GM18511 (cell line): ENCODE data around the gene PHLDB2.

Source experiments
- ATAC-seq: cut with Tn5 transposase; IDR thresholded peaks from one replicate; pipeline ENCODE4 v1.9.1; 2021; ENCODE audit warnings: mild to moderate bottlenecking, moderate library complexity; ENCODE audit not compliant: unreplicated experiment

Gene PHLDB2

DNA sequence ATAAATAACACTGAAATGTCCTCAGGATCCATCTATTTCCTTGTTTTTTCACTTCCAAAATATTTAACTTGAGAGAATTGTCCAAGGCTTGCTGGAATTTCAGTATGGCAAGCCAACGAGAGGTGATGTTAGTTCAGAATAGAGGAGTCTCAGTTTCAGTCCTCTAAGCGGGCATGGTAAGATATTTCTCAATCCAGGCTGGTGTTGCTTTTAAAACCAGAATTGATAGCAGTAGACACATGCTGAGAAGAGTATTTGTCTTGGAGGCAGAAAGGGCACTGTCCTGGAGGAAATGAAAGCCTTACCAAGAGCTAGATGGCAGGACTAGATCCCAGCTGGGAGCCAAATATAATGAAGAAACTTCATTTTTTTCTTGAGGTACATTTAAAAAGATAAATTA lies 23.1 kb downstream of the PHLDB2 start:
- peak; percentile 18 for ATAC-seq

DNA sequence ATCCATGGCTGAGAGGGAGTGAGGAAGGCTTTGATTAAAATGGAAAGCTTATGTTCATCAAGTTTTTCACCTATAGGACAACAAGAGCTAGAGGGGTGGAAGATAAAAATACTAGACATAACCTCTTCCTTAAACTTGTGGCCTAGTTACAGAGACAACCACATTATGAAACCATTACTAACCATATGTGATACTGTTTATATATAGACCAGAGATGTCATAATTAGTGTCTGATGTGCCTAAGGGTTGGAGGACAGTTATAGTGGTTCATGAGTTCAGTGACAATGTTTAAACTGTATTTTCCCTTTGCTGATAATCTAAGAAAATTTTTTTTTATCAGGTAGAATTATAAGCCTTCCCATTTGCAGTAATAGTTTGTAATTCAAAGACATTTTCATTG lies 23.7 kb downstream of the PHLDB2 start:
- ATAC-seq, result peak; percentile 100

DNA sequence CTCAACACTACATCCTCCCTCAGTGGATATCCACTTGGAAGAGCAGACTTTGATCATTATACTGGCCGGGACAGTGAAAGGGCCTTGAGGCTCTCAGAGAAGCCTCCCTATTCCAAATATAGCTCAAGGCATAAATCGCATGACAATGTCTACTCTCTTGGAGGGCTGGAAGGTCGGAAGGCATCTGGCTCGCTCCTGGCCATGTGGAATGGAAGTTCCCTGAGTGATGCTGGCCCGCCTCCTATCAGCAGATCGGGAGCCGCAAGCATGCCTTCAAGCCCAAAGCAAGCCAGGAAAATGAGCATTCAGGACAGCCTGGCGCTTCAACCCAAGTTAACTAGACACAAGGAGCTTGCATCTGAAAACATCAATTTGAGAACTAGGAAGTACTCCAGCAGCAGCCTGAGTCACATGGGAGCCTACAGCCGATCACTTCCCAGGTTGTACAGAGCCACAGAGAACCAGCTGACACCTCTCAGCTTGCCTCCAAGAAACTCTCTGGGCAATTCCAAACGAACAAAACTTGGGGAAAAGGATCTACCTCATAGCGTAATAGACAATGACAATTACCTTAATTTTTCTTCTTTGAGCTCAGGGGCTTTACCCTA lies 25.4 kb downstream of the PHLDB2 start:
- no peak for ATAC-seq

DNA sequence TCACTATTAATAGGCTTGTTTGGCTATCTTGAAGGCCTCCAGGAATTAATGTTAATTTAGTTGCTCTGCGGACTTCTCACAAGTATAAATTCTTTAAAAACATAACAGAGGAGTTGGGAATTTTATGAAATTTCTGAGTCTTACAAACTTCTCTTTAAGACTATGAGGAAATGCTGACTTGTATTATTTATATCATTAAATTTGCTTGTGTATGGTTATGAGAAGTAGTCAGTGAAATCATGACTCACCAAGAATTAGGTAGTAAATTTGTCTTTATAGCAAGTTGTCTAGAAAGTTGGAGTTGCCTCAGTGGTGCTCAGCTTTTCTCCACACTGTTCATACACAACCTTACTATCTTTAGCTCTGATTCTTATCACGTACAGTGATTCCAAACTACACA lies 26.5 kb downstream of the PHLDB2 start:
- no peak for ATAC-seq

DNA sequence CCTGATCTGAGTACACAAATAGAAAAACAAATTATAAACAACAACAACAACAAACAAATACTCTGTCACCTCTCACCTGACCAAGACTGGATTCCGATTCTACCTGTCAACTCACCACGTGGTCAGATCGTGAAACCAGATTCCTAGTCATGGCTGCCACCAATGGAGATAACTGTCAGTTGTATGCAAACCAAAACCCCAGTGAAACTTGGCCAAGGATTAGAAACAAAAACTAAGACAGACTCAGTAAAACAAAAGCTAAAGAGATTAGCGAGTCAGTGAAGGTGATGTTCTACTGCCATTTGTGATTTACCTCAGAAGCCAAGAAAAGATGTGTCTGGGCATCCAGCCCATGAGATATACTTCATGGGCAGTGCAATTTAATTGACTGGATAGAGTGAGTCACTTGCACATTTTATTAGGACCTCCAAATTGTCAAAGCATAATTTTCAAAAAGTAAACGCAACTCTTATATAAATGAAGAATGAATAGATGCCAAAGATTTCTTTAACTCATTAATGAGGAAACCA lies 31.1 kb downstream of the PHLDB2 start:
- no peak for ATAC-seq

DNA sequence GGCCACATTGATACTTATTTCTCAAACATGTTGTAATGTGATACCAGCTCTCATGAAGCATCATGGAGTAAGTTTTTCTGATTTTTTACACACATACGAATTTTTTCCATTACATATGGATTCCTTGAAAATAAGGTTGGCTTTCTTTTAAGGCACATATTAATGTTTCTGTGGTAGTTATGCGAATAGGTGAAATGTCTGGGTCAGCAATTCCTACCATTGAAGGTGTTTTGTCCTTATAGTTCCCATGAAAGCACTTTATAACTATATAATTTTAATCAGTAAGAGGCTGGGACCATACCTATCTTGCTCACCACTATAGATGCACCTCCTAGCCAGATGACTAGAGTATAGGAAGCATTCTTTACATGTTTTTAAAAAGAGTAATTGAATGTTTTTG lies 33.0 kb downstream of the PHLDB2 start:
- no peak for ATAC-seq

DNA sequence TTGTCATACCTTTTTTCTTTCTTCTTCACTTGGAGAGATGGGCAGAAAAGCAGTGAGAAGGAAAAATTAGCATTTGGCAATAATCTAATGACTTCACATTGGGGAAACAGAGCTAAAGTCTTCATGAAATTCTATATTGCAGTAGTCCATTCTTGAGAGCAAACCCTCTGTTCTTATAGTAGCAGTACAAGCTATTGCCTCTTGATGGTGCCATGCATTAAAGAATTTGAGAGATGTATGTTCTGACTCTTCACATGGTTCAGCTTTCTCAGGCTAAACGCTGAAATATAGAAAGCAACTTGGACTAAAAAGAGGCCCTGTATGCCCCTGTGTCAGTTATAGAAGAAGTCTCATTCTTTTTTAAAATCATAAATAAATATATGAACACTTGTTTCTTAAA lies 36.0 kb downstream of the PHLDB2 start:
- ATAC-seq, result no peak

DNA sequence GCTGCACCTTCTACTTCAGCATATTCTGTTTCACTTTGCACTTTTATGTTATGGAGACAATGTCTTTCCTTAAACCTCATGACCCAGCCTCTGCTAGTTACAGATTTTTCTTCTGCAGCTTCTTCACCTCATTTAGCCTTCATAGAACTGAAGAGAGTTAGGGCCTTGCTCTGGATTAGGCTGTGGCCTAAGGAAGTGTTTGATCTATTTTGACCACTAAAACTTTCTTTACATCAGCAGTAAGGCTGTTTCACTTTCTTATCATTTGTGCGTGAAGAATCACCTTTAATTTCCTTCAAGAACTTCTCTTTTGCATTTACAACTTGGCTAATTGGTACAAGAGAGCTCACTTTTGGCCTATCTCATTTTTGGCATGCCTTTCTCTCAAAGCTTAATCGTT lies 40.9 kb downstream of the PHLDB2 start:
- no peak for ATAC-seq

DNA sequence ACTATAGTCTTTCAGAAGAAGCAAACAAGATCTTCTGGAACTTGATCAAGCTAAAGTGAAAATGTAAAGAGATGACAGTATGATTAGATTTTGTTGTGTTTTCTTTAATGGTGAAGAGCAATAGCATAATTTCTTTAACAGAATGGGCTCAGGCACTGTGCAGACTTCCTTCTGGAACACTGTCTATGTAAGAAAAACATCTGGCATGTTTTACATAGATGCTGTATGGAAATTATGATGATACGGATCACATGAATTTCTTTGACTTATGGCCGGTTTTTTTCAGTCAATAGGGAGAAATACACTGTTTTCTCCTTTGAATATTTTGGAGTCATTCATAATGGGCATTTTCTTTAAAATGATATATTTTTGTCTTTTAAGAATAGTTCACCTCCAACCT lies 42.6 kb downstream of the PHLDB2 start:
- no peak for ATAC-seq

DNA sequence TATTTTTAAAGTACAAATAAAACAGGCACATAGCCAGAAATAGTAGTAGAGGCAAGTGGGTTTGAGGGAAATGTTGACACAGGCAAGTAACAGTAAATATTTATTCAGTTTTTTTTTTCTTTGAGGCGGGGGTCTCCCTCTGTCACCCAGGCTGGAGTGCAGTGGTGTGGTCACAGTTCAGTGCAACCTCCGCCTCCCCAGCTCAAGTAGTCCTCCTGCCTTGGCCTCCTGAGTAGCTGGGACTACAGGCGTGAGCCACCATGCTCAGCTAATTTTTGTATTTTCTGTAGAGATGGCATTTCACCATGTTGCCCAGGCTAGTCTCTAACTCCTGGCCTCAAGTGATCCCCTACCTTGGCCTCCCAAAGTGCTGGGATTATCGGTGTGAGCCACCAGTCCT lies 43.5 kb downstream of the PHLDB2 start:
- ATAC-seq, result no peak

DNA sequence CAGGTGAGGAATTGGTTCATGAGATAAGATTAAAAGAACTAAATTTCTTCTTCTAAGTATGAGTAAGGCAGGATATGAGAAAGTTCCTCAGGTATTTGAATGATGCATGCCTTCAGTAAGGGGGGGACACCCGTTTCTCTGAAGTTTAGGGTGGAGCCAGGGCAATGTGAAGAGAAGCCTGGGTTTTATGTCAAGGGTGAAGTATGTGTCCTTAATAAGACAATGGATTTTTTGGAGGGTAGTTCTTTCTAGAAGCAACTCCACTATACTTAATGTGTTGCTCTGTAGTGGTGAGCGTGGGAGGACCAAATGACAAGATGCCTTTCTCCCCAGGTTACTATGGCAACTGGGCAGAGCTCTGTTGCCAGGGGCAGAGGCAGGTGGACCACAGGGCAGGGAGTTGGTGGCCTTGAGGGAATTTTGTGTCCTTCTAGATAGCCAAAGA lies 44.0 kb downstream of the PHLDB2 start:
- no peak for ATAC-seq

DNA sequence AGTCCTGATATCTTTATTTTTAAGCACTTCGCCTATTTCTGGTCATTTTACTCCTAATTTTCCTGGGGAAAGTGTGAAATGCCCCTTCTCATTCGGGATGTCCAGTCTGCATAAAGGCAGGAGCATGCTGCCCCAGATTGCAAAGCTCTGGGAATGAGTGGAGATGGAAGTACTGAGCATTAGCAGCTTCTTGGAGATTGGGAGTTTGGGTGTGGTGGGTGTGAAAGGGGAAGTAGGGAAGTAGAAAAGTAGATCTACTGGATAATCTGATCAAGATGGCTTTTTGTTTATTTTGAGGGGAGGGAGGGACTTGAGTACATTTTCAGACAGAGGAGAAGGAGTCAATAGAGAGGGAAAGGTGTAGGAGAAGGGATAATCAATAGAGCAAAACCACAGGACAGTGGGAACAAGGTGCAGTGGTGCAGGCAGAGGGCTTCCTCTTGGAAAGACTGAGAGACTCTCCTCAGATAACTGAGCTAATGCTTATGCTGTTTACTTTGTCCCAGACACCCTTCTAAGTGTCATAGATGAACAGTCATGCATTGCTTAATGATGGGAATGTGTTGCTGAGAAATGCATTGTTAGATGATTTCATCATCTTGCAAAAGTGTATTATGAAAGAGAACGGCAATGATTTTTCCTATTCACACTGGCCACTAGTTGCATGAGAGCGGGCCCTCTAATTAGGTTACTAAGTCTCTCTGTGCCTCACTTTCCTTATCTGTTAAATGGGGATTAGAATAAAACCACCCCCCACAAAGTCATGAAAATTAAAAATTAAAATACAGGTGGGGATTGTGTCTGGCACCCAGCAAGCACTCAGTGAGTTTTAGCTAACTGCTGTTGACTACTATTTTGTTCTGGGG lies 45.5 kb downstream of the PHLDB2 start:
- no peak for ATAC-seq

DNA sequence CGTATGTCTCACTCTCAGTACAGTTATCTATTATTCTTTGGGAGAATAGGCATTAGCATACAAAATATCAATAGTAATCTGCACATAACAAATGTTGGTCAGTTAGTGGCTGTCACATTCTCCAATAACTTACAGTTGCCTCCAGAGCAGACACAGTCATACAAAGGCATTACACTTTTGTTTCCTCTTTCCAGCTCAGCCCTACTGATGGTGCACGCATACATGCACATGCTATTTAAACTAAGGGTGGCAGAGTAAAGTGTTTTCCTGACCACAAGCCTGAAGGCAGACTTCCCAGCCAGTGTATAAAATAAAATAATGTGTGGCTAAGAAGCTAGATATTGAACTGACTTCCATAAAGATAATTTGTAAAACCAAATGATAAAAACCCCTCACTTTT lies 47.6 kb downstream of the PHLDB2 start:
- ATAC-seq, result no peak

DNA sequence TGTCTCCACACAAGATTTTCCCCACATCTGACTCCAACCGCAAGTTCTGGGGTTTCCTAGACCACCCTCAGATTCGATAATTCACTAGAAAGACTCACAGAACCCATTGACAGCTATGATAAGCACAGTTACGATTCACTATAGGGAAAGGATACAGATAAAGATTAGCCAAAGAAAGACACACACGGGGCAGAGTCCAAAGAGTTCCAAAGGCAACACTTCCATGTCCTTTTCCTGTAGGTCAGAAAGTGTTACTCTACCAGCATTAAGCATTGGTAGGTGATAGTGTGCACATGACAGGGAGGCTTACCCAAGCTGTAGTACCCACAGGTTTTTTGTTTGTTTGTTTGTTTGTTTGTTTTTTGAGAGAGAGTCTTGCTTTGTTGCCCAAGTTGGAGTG lies 48.1 kb downstream of the PHLDB2 start:
- ATAC-seq, result no peak

DNA sequence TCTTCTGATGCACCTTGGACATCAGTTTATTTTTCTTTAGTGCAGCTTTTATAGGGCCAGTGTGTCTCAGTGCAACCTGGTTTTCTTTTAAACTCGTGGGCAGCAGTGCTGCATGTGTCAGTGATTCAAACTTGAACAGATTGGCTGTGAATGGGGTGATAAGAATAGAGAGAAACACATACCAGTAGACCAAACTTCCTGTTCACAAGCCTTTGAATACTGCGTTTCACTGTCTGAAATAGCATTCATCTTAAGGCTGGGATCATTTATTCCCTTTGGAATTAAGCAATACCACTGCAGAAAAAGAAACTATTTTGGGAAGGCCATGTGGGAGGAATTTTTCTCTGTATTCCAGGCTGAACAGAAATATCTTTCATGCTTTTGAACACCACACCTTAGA lies 51.7 kb downstream of the PHLDB2 start:
- no peak for ATAC-seq

DNA sequence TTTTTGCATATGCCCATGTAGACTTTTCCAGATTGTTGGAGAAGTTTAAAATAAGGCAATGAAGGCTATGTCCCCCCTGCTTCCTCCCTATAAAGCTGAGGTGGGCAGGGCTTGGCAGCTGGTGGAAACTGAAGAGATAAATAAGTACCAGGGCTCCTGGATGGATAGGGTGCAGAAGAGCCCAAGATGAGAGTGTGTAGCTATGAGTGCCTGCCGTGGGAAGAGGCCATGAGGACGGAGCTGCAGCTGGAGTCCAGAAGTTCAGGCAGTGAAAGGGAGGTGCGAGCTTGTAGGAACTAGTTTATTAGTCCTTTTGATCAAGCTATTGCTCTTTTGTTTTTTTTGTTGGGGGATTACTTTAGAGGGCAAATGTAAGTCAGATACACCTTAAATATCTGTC lies 52.4 kb downstream of the PHLDB2 start:
- ATAC-seq, result no peak

DNA sequence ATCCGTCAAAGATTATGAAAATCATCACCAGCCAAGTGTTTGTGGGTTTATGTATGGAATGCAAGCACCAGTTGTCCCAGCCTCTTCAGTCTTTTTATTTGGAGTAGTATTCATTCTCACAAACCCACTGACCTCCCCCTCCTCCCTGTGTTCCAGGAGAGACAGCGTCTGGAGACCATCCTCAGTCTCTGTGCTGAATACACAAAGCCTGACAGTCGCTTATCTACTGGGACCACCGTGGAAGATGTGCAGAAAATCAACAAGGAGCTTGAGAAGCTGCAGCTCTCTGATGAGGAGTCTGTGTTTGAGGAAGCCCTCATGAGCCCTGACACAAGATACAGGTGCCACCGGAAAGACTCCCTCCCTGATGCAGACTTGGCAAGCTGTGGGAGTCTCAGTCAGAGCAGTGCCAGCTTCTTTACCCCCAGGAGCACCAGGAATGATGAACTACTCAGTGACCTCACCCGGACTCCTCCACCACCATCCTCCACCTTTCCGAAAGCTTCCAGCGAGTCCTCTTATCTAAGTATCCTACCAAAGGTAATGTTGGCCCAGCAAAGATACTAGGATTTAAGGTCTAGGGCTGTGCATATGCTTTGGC lies 54.2 kb downstream of the PHLDB2 start:
- no peak for ATAC-seq

DNA sequence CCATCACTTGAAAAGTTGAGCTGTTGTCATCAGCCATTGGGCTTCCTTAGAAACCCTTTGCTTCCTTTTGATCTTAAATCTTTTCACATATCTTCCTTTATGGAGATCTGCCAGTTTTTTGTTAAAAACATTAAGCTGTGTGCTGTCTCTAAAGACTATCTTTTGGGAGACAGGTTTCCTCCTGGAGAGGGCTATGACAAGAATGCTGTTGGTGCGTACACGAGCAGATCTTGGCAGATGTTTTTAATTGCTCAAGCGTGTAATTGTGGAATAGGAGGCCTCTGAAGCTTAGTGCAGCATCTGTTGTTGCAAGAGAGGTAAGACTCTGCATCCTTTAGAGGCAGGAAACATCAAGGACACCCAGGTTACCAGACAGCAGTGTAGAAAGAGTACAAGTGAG lies 56.8 kb downstream of the PHLDB2 start:
- ATAC-seq, result no peak

DNA sequence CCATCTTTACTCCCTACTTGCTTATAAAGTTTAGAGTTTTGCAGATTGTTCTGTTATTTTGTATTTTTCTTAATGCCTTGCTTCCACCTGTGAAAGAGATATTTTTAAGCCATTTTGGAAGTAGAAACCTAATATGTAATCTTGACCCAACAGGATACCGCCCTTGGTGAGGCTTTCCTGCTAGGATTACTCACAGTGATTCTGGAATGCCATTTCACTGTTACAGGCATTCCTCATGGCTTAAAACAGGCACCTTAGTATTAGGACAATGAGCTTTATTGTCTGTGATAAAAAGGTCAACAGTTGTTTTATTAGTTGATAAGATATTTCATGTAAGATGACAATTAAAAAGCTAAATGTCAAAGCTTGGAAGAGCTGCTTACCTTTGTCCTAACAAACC lies 58.2 kb downstream of the PHLDB2 start:
- no peak for ATAC-seq

DNA sequence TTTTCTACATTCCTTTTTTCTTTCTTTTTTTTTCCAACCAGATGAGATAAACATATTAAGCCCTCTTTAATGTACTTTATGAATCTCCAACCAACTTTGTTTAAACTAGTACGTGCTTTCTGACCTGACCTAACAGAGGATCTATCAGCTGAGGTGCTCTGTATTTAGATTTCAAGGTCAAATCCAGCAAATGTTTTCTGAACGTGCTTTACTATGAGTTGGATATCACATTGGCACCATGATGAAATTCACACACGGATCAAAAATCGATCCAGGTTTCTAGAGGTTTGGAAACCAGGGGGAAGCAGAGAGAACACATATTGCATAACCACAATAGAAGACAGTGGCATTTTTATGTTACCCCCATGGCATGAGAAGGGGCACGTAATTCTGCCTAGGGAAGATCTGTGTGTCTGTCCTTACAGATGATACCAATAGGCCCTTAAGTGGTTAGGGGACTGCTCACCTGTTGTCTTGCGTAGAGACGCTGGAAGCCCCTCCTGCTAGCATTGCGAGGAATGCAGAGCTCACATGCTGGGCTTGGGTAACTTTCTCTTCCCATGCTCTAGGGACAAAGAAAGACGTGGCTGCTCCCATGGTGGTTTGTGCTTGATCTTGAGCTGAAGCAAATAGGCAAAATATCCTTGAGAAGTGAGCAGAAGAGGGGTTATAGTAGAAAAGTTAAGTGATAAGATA lies 60.5 kb downstream of the PHLDB2 start:
- no peak for ATAC-seq

DNA sequence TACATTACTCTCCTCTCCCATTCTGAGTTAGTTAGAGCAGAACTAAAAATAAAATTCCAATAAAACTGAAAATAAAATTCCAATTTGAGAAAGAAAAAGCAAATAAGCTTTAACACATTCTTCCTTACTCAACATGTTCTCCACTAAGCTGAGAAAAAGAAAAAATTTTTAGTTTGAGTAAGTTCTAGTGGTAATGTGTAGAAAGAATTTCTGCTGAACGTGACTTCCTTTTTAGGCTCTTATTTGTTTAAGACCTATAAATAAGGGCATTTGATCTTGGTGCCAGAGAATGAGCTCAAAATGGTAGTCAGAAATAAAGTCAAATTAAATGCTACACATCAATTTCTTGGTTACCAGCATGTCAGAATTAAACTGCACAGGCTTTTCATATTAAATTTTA lies 62.1 kb downstream of the PHLDB2 start:
- ATAC-seq, result no peak
